GM19238 (cell line): ENCODE data around the gene FGB.

Experiments used
- DNase-seq: peaks from one replicate; pipeline ENCODE4 v3.0.0; 2011; ENCODE audit warnings: low spot score; ENCODE audit not compliant: insufficient read length

The FGB gene

GRCh38 chr4:154618708-154619315 lies 56.0 kb downstream of the FGB start:
- DNase-seq = no peak

GRCh38 chr4:154620111-154620510 lies 57.3 kb downstream of the FGB start:
- DNase-seq = no peak
